H9 (cell line): ENCODE measurements around the gene TESK1. TPM values are rescaled to one million over a fixed set of nuclear protein-coding genes. Genes with fewer than 3 reads are reported as not detected.

Experiments used
- DNase-seq: peaks from one replicate; pipeline ENCODE4 v3.0.0-alpha.2; 2017
- H2AFZ ChIP-seq: one replicate; pipeline ENCODE4 v1.6.1; 2013; ENCODE audit warnings: mild to moderate bottlenecking, low read length, control low read depth, moderate library complexity
- H2AK5ac ChIP-seq: 2 replicates; pipeline ENCODE4 v1.6.1; 2013; ENCODE audit warnings: low read length, control low read depth, mixed read lengths; ENCODE audit not compliant: insufficient read length
- H2BK120ac ChIP-seq: one replicate; pipeline ENCODE4 v1.6.1; 2013; ENCODE audit warnings: low read depth, mild to moderate bottlenecking, low read length, control low read depth, inconsistent platforms; ENCODE audit not compliant: poor library complexity, severe bottlenecking
- H2BK12ac ChIP-seq: 2 replicates; pipeline ENCODE4 v1.6.1; 2013; ENCODE audit warnings: low read length, control low read depth, mixed read lengths, low read depth; ENCODE audit not compliant: insufficient read length
- H2BK15ac ChIP-seq: 2 replicates; pipeline ENCODE4 v1.6.1; 2013; ENCODE audit warnings: low read depth, low read length, control low read depth
- H2BK20ac ChIP-seq: one replicate; pipeline ENCODE4 v1.6.1; 2013; ENCODE audit warnings: low read depth, mild to moderate bottlenecking, low read length, control low read depth, inconsistent platforms; ENCODE audit not compliant: poor library complexity, severe bottlenecking
- H2BK5ac ChIP-seq: 2 replicates; pipeline ENCODE4 v1.6.1; 2013; ENCODE audit warnings: low read length, control low read depth, mixed read lengths; ENCODE audit not compliant: insufficient read length
- H3K14ac ChIP-seq: 2 replicates; pipeline ENCODE4 v1.6.1; 2013; ENCODE audit warnings: low read length, control low read depth; ENCODE audit not compliant: insufficient read depth
- H3K18ac ChIP-seq: 2 replicates; pipeline ENCODE4 v1.6.1; 2013; ENCODE audit warnings: low read depth, mild to moderate bottlenecking, mixed read lengths, low read length, control low read depth; ENCODE audit not compliant: insufficient read length
- H3K23ac ChIP-seq: 2 replicates; pipeline ENCODE4 v1.6.1; 2013; ENCODE audit warnings: low read length, control low read depth, mixed read lengths, low read depth; ENCODE audit not compliant: insufficient read length
- H3K23me2 ChIP-seq: 2 replicates; pipeline ENCODE4 v1.6.1; 2013; ENCODE audit warnings: low read depth, mild to moderate bottlenecking, mixed read lengths, low read length, control low read depth; ENCODE audit not compliant: insufficient read length, poor library complexity, severe bottlenecking
- H3K27ac ChIP-seq: 2 replicates; pipeline ENCODE4 v1.5.1; 2013; ENCODE audit warnings: low read length, control low read depth, mixed read lengths, low read depth; ENCODE audit not compliant: insufficient read length
- H3K27me3 ChIP-seq: 2 replicates; pipeline ENCODE4 v1.6.1; 2013; ENCODE audit warnings: low read length, control low read depth, inconsistent platforms; ENCODE audit not compliant: insufficient read depth
- H3K4ac ChIP-seq: 2 replicates; pipeline ENCODE4 v1.6.1; 2013; ENCODE audit warnings: low read depth, mild to moderate bottlenecking, control low read depth, inconsistent platforms, low read length, moderate library complexity
- H3K4me1 ChIP-seq: 2 replicates; pipeline ENCODE4 v1.6.1; 2013; ENCODE audit warnings: low read length, control low read depth, inconsistent platforms; ENCODE audit not compliant: insufficient read depth
- H3K4me2 ChIP-seq: 2 replicates; pipeline ENCODE4 v1.6.1; 2013; ENCODE audit warnings: low read length, control low read depth, mixed read lengths; ENCODE audit not compliant: insufficient read length, insufficient read depth
- H3K56ac ChIP-seq: 2 replicates; pipeline ENCODE4 v1.6.1; 2013; ENCODE audit warnings: low read depth, mild to moderate bottlenecking, mixed read lengths, low read length, control low read depth; ENCODE audit not compliant: insufficient read length
- H3K79me1 ChIP-seq: 2 replicates; pipeline ENCODE4 v1.6.1; 2013; ENCODE audit warnings: low read depth, mild to moderate bottlenecking, moderate library complexity, low read length, control low read depth, inconsistent platforms; ENCODE audit not compliant: insufficient read depth, poor library complexity, severe bottlenecking
- H3K79me2 ChIP-seq: 2 replicates; pipeline ENCODE4 v1.6.1; 2013; ENCODE audit warnings: low read length, control low read depth, inconsistent platforms; ENCODE audit not compliant: insufficient read depth
- H3K9ac ChIP-seq: 2 replicates; pipeline ENCODE4 v1.6.1; 2013; ENCODE audit warnings: low read length, control low read depth, mixed read lengths; ENCODE audit not compliant: insufficient read length; ENCODE audit errors: extremely low read depth
- H3K9me3 ChIP-seq: one replicate; pipeline ENCODE4 v1.6.1; 2013; ENCODE audit warnings: low read depth, low read length, inconsistent platforms; ENCODE audit not compliant: control insufficient read depth
- H3T11ph ChIP-seq: one replicate; pipeline ENCODE4 v1.6.1; 2013; ENCODE audit warnings: mild to moderate bottlenecking, low read length, control low read depth, inconsistent platforms
- H4K20me1 ChIP-seq: one replicate; pipeline ENCODE4 v1.6.1; 2013; ENCODE audit not compliant: control insufficient read depth, insufficient read length, insufficient read depth
- H4K5ac ChIP-seq: 2 replicates; pipeline ENCODE4 v1.6.1; 2013; ENCODE audit warnings: low read depth, mild to moderate bottlenecking, mixed read lengths, low read length, control low read depth; ENCODE audit not compliant: insufficient read length
- H4K8ac ChIP-seq: replicated peaks from 2 replicates; pipeline ENCODE4 v1.6.1; 2013; ENCODE audit warnings: low read length, control low read depth, mixed read lengths, low read depth; ENCODE audit not compliant: insufficient read length
- H4K91ac ChIP-seq: 2 replicates; pipeline ENCODE4 v1.6.1; 2013; ENCODE audit warnings: low read depth, mild to moderate bottlenecking, moderate library complexity, mixed read lengths, low read length, control low read depth; ENCODE audit not compliant: insufficient read length
- H3K27ac Mint-ChIP-seq, 3 experiments: 2 replicates in 2 of 3; 3 replicates in 1 of 3; pipeline ENCODE4 v1.8.0; 2020 to 2021; ENCODE audit warnings: mixed read lengths in 3 of 3, mild to moderate bottlenecking in 1 of 3, moderate library complexity in 1 of 3
- H3K27me3 Mint-ChIP-seq: 2 replicates; pipeline ENCODE4 v1.8.0; 2021; ENCODE audit warnings: low read depth, mild to moderate bottlenecking, moderate library complexity, mixed read lengths
- H3K36me3 Mint-ChIP-seq, 3 experiments: 2 replicates in 2 of 3; 3 replicates in 1 of 3; pipeline ENCODE4 v1.8.0; 2020 to 2021; ENCODE audit warnings: low read depth in 3 of 3, mixed read lengths in 3 of 3; ENCODE audit not compliant: insufficient read depth in 1 of 3
- H3K4me1 Mint-ChIP-seq, 2 experiments: 2 replicates each; pipeline ENCODE4 v1.8.0; 2020; ENCODE audit warnings: mixed read lengths in 2 of 2
- H3K4me3 Mint-ChIP-seq, 2 experiments: 2 replicates in 1 of 2; 3 replicates in 1 of 2; pipeline ENCODE4 v1.8.0; 2020 to 2021; ENCODE audit warnings: mild to moderate bottlenecking in 2 of 2, mixed read lengths in 2 of 2, moderate library complexity in 1 of 2
- H3K9me3 Mint-ChIP-seq, 2 experiments: 2 replicates in 1 of 2; 3 replicates in 1 of 2; pipeline ENCODE4 v1.8.0; 2020; ENCODE audit warnings: mild to moderate bottlenecking in 2 of 2, mixed read lengths in 2 of 2, moderate library complexity in 1 of 2
- CTCF ChIP-seq: fragments of 200-600 bp; sonication (generic); conservative IDR thresholded peaks from 3 replicates; pipeline ENCODE4 v1.8.0; 2021; ENCODE audit warnings: antibody characterized with exemption, mild to moderate bottlenecking
- WGBS: extraction: QIAGEN DNeasy Blood & Tissue Kit; methylation state at CpG from one replicate; pipeline ENCODE4 v1.1.7; 2013; ENCODE audit warnings: missing lambda C conversion rate, low lambda C conversion rate, mixed read lengths; ENCODE audit not compliant: insufficient read length; ENCODE audit errors: extremely low coverage; 5-methylcytosine and 5-hydroxymethylcytosine counted together
- total RNA-seq: library from RNA; stranded (reverse); gene quantifications from 2 replicates; pipeline ENCODE4 v1.2.1, GENCODE V29; 2021

TESK1 gene
- total RNA-seq, 1 experiment from 2014 or later = 28.6 TPM

- no peaks in the 10 kb centered on the region for H3K9me3 ChIP-seq
- no peak for TF ChIP-seq CTCF
- no peak overlapping the region for H2BK20ac ChIP-seq
- H2BK12ac ChIP-seq = no peak overlapping the region
- H4K91ac ChIP-seq = no peak overlapping the region
- no peaks in the 10 kb centered on the region for H3K27me3 ChIP-seq
- H3K4me2 ChIP-seq = no peak overlapping the region
- WGBS = no CpG with 5 or more reads among the region's 5 CpGs
- H2BK120ac ChIP-seq = no peak overlapping the region
- H3T11ph ChIP-seq = no peak overlapping the region
- no peak overlapping the region for H3K4ac ChIP-seq
- no peak overlapping the region for H3K56ac ChIP-seq
- no peak overlapping the region for H3K9ac ChIP-seq
- no peak overlapping the region for H2AFZ ChIP-seq
- no peaks in the 10 kb centered on the region for H4K20me1 ChIP-seq
- H4K8ac ChIP-seq = no peak overlapping the region
- H3K27ac ChIP-seq = no peak overlapping the region
- H3K79me2 ChIP-seq = no peaks in the 10 kb centered on the region
- H3K79me1 ChIP-seq = no peaks in the 10 kb centered on the region
- H2AK5ac ChIP-seq = no peak overlapping the region
- DNase-seq = no peak
- H4K5ac ChIP-seq = no peak overlapping the region
- H3K27ac Mint-ChIP-seq = no peak overlapping the region
- no peaks in the 10 kb centered on the region for H3K23me2 ChIP-seq
- H3K4me1 ChIP-seq = no peaks in the 10 kb centered on the region
- no peak overlapping the region for H3K4me3 Mint-ChIP-seq
- H3K18ac ChIP-seq = no peak overlapping the region
- no peaks in the 10 kb centered on the region for H3K36me3 Mint-ChIP-seq
- no peak overlapping the region for H2BK15ac ChIP-seq
- no peak overlapping the region for H3K14ac ChIP-seq
- no peaks in the 10 kb centered on the region for H3K27me3 Mint-ChIP-seq
- H3K4me1 Mint-ChIP-seq = peaks cover 0 to 1% of the 10 kb centered on the region in 2 experiments; a peak in 2 of 4 replicates
- no peak overlapping the region for H3K23ac ChIP-seq
- H2BK5ac ChIP-seq = no peak overlapping the region
- H3K9me3 Mint-ChIP-seq = no peaks in the 10 kb centered on the region
Measured at GRCh38 chr9:35569206-35569605, 35.9 kb upstream of the TESK1 start.
